HG03354 (cell line): ENCODE data around the gene RAB3IP.
"Not testable (repeated sequence)": the region's sequence is repeated elsewhere in the genome, so short reads cannot be mapped to it uniquely, and the experiment has no call there.

Experiments used
- ATAC-seq: cut with Tn5 transposase; IDR thresholded peaks from one replicate; pipeline ENCODE4 v1.9.1; 2021; ENCODE audit warnings: mild to moderate bottlenecking; ENCODE audit not compliant: unreplicated experiment, poor library complexity, severe bottlenecking

RAB3IP gene

GRCh38 chr12:69751476-69751875 is 12.8 kb downstream of the RAB3IP start:
- ATAC-seq = no peak

GRCh38 chr12:69755302-69755701 is 16.6 kb downstream of the RAB3IP start:
- ATAC-seq = no peak

DNA sequence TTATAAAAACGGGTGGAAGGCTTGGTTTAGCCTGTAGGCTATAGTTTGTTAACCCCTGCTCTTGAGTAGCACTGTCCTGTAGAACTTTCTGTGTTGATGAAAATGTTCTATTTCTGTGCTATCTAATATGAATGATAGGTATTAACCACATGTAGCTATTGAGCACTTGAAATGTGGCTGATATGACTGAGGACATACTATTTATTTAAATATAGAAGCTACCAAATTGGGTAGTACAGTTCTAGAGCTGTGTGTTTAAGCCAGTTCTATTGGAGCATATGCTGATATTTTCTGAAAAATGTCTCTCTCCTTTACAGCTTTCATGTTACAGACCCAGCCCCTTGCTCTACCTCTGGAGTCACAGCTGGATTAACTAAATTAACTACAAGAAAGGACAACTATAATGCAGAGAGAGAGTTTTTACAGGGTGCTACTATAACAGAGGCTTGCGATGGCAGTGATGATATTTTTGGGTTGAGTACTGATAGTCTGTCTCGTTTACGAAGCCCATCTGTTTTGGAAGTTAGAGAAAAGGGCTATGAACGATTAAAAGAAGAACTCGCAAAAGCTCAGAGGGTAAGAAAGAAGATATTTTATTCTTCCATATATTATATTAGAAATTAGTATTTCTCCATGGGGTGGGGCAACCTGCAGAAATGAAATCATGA is 17.6 kb downstream of the RAB3IP start:
- no peak for ATAC-seq

GRCh38 chr12:69758105-69758504 is 19.4 kb downstream of the RAB3IP start:
- no peak for ATAC-seq

DNA sequence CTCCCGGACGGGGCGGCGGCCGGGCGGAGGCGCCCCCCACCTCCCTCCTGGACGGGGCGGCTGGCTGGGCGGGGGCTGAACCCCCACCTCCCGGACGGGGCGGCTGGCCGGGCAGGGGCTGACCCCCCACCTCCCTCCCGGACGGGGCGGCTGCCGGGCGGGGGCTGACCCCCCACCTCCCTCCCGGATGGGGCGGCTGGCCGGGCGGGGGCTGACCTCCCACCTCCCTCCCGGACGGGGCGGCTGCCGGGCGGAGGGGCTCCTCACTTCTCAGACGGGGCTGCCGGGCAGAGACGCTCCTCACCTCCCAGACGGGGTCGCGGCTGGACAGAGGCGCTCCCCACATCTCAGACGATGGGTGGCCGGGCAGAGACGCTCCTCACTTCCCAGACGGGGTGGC is 20.9 kb downstream of the RAB3IP start:
- not testable (repeated sequence) for ATAC-seq

- no peak for ATAC-seq
Measured at GRCh38 chr12:69765515-69765914, 26.9 kb downstream of the RAB3IP start.

- ATAC-seq = no peak
Measured at GRCh38 chr12:69766260-69766659, 27.6 kb downstream of the RAB3IP start.

- ATAC-seq = no peak
Measured at GRCh38 chr12:69779928-69780327, 41.3 kb downstream of the RAB3IP start.

GRCh38 chr12:69783365-69783764 is 44.7 kb downstream of the RAB3IP start:
- no peak for ATAC-seq

DNA sequence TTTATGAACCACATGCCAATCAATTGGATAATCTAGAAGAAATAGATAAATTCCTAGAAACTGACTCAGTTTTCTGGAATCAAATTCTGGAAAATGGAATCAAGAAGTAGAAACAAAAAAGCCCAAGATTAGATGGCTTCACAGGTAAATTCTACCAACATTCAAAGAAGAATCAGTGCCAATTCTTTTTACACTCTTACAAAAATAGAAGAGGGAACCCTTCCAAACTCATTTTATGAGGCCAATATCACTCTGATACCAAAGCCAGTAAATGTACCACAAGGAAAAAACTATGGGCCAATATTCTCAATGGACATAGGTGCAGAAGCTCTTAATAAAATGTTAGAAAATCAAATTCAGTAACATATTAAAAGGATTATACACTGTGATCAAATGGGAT is 50.7 kb downstream of the RAB3IP start:
- ATAC-seq = no peak

DNA sequence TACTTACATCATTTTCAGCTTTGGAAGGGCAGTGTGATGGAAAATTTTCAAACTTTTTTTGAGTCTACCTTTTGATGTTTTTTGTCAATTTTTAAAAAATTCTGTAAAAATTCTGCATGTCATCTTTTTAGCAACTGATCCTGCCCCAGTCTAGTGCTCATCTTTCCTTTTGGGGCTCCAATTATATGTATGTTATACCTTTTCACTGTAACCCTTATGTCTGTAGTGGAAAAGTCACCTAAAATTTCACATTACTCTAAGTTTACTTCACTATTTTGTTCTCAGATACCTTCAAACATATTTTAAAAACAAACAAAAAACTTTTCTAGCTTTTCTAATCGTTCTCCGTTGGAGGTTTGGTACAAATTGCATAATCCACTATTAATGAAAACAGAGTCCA is 53.9 kb downstream of the RAB3IP start:
- ATAC-seq = no peak

- ATAC-seq = not testable (repeated sequence)
Measured at GRCh38 chr12:69807101-69807897, 68.6 kb downstream of the RAB3IP start.

GRCh38 chr12:69810870-69811498 is 72.3 kb downstream of the RAB3IP start:
- no peak for ATAC-seq

GRCh38 chr12:69816082-69816481 is 77.4 kb downstream of the RAB3IP start:
- no peak for ATAC-seq

DNA sequence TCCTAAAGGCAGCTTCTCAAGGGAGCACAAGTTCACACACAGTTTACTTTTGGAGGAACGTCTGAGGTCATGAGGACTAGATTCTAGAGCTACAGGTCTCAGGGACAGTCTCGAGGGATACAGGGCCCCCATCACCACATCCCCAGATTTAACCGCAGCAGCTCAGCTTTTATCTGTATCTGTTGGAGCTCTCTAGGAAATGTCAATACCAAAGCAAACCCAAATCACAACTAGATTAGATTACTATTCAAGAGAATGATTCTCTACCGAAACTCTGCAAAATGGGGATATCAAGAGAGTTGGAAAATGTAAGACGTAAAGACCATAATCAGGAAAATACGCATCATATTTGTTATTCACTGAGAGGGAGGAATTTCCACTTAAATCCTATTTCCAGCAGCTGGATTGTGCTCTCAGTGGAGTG is 82.4 kb downstream of the RAB3IP start:
- no peak for ATAC-seq

- ATAC-seq = no peak
Measured at GRCh38 chr12:69821456-69822159, 82.9 kb downstream of the RAB3IP start.

DNA sequence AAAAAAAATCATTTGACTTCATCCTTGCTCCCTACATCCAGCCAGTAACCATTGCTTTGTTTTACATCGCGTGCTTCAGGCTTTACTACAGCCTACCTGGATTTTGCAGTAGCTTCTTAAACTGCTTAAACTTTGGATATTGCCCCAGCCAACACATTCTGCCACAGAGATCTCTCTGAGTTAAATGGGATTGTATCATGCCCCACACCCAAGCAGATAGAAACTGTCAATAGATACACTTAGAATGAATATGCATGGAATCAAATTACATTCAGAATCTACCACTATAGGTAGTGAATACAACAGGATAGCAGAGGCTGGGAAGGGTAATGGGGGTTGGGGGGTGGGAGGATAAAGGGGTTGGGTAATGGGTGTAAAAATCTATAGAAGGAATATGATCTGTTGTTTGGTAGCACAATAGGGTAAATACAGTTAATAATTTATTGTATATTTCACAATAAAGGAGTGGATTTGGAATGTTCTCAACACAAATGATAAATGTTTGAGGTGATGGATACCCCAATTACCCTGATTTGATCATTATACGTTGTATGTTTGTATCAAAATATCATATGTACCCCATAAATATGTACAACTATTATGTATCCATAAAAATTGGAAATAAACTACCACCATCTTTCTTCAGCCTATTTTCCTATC is 83.7 kb downstream of the RAB3IP start:
- ATAC-seq = no peak

GRCh38 chr12:69824028-69824427 is 85.4 kb downstream of the RAB3IP start:
- ATAC-seq = no peak

- ATAC-seq = no peak
Measured at GRCh38 chr12:69824966-69825560, 86.4 kb downstream of the RAB3IP start, which contains the start of gene MYRFL. MYRFL (plus strand) TSS chr12:69825227; CDS start chr12:69825518, 291 bp downstream.
